OCI-LY1 (cell line): ENCODE results near the gene WDR74.

Source experiments
- CTCF ChIP-seq: fragments of 200-600 bp; sonication (generic), shearing (Covaris generic); IDR thresholded peaks from 2 replicates; pipeline ENCODE4 v1.5.1; 2017; ENCODE audit warnings: mild to moderate bottlenecking, antibody characterized with exemption, low read length, moderate library complexity, mixed read lengths
- EZH2 ChIP-seq: fragments of 200-600 bp; sonication (generic), shearing (Covaris generic); IDR thresholded peaks from 2 replicates; pipeline ENCODE4 v1.8.0; 2017; ENCODE audit warnings: borderline replicate concordance, mixed run types, mild to moderate bottlenecking, antibody characterized with exemption, low read length, moderate library complexity, mixed read lengths

- TF ChIP-seq CTCF (no peak), EZH2 (no peak)
Observed at GRCh38 chr11:62823677-62824076, 15.7 kb downstream of the WDR74 start.
